DND-41 (cell line): ENCODE data around the gene ACSS1.

ENCODE experiments used
- ATAC-seq: fragments of 200-7000 bp; cut with Tn5 transposase; 3 replicates; pipeline ENCODE4 v1.9.1; 2021; ENCODE audit warnings: low read depth; ENCODE audit not compliant: insufficient read depth
- DNase-seq: peaks from one replicate; pipeline ENCODE4 v3.0.0-alpha.2; 2020
- H2AFZ ChIP-seq: 2 replicates; pipeline ENCODE4 v1.6.0; 2012; ENCODE audit warnings: low read depth, low read length
- H3K27ac ChIP-seq: 2 replicates; pipeline ENCODE4 v1.5.1; 2012; ENCODE audit warnings: low read length, inconsistent platforms
- H3K27me3 ChIP-seq: fragments of 200-600 bp; sonication (generic); 2 replicates; pipeline ENCODE4 v1.6.0; 2012; ENCODE audit warnings: low read length, mild to moderate bottlenecking, inconsistent platforms; ENCODE audit not compliant: insufficient read depth, poor library complexity
- H3K36me3 ChIP-seq: 2 replicates; pipeline ENCODE4 v1.5.1; 2012; ENCODE audit warnings: low read length, inconsistent platforms; ENCODE audit not compliant: insufficient read depth
- H3K4me1 ChIP-seq: 2 replicates; pipeline ENCODE4 v1.5.1; 2012; ENCODE audit warnings: mild to moderate bottlenecking, low read length; ENCODE audit not compliant: insufficient read depth
- H3K4me2 ChIP-seq: 2 replicates; pipeline ENCODE4 v1.6.0; 2012; ENCODE audit warnings: mild to moderate bottlenecking, moderate library complexity, low read length, inconsistent platforms; ENCODE audit not compliant: insufficient read depth
- H3K4me3 ChIP-seq, 2 experiments: fragments of 200-600 bp in 1 of 2; shearing (Covaris generic) in 1 of 2; 2 replicates each; pipeline ENCODE4 v1.5.1; 2012 to 2016; ENCODE audit warnings: inconsistent platforms in 2 of 2, low read length in 2 of 2, mild to moderate bottlenecking in 2 of 2, low read depth in 1 of 2, moderate library complexity in 1 of 2
- H3K79me2 ChIP-seq: 2 replicates; pipeline ENCODE4 v1.6.0; 2012; ENCODE audit warnings: low read length, inconsistent platforms; ENCODE audit not compliant: insufficient read depth
- H3K9ac ChIP-seq: 2 replicates; pipeline ENCODE4 v1.6.0; 2012; ENCODE audit warnings: low read depth, mild to moderate bottlenecking, inconsistent platforms, low read length, moderate library complexity
- H3K9me3 ChIP-seq: 2 replicates; pipeline ENCODE4 v1.5.1; 2012; ENCODE audit warnings: low read length, moderate library complexity, mild to moderate bottlenecking, inconsistent platforms; ENCODE audit not compliant: insufficient read depth, severe bottlenecking
- H4K20me1 ChIP-seq: 2 replicates; pipeline ENCODE4 v1.6.0; 2012; ENCODE audit warnings: low read length; ENCODE audit not compliant: insufficient read depth
- CTCF ChIP-seq: IDR thresholded peaks from 2 replicates; pipeline ENCODE4 v1.5.1; 2012; ENCODE audit warnings: borderline replicate concordance, low read length, moderate library complexity, mild to moderate bottlenecking; ENCODE audit not compliant: poor library complexity, severe bottlenecking; ENCODE audit errors: extremely low read depth
- EZH2 ChIP-seq: IDR thresholded peaks from 3 replicates; pipeline ENCODE4 v1.6.1; 2012; ENCODE audit warnings: borderline replicate concordance, low read depth, mild to moderate bottlenecking, moderate library complexity, low read length, inconsistent platforms; ENCODE audit not compliant: severe bottlenecking

Gene ACSS1

GRCh38 chr20:24978513-24978912 is 79.4 kb downstream of the ACSS1 start:
- H3K79me2 ChIP-seq = peaks cover 57% of the 10 kb centered on the region
- H3K27ac ChIP-seq = no peak overlapping the region
- H3K9me3 ChIP-seq = peaks cover 7% of the 10 kb centered on the region
- no peak overlapping the region for H2AFZ ChIP-seq
- no peaks in the 10 kb centered on the region for H3K27me3 ChIP-seq
- H3K4me1 ChIP-seq = no peaks in the 10 kb centered on the region
- H3K4me3 ChIP-seq = no peak overlapping the region
- H4K20me1 ChIP-seq = peaks cover 7% of the 10 kb centered on the region; the same call in 1 of the 2 replicates
- no peak overlapping the region for H3K9ac ChIP-seq
- no peak for ATAC-seq
- DNase-seq = peak; percentile 2
- H3K4me2 ChIP-seq = no peak overlapping the region
- peaks cover 85% of the 10 kb centered on the region for H3K36me3 ChIP-seq
- no peak for TF ChIP-seq EZH2
- no peak for TF ChIP-seq CTCF

GRCh38 chr20:24977797-24978196 is 80.1 kb downstream of the ACSS1 start:
- Histone ChIP-seq H3K4me3 (no peak overlapping the region), H3K79me2 (peaks cover 50% of the 10 kb centered on the region), H3K27ac (no peak overlapping the region), H3K4me2 (no peak overlapping the region), H3K9ac (no peak overlapping the region), H3K9me3 (peaks cover 7% of the 10 kb centered on the region), H3K27me3 (no peaks in the 10 kb centered on the region), H3K36me3 (peaks cover 85% of the 10 kb centered on the region), H4K20me1 (peaks cover 10% of the 10 kb centered on the region; the same call in 1 of the 2 replicates), H3K4me1 (no peaks in the 10 kb centered on the region), H2AFZ (no peak overlapping the region)
- TF ChIP-seq CTCF (no peak), EZH2 (no peak)
- ATAC-seq (no peak), DNase-seq (peak; percentile 1)

GRCh38 chr20:24977336-24977735 is 80.6 kb downstream of the ACSS1 start:
- H3K9me3 ChIP-seq = peaks cover 7% of the 10 kb centered on the region
- H3K36me3 ChIP-seq = peaks cover 86% of the 10 kb centered on the region
- H3K4me1 ChIP-seq = no peaks in the 10 kb centered on the region
- no peak for TF ChIP-seq EZH2
- no peak for TF ChIP-seq CTCF
- DNase-seq (peak; percentile 2), ATAC-seq (no peak)
- peaks cover 46% of the 10 kb centered on the region for H3K79me2 ChIP-seq
- H3K9ac ChIP-seq = no peak overlapping the region
- H4K20me1 ChIP-seq = peaks cover 10% of the 10 kb centered on the region; the same call in 1 of the 2 replicates
- H2AFZ ChIP-seq = no peak overlapping the region
- no peak overlapping the region for H3K4me2 ChIP-seq
- no peaks in the 10 kb centered on the region for H3K27me3 ChIP-seq
- no peak overlapping the region for H3K27ac ChIP-seq
- no peak overlapping the region for H3K4me3 ChIP-seq

GRCh38 chr20:24972341-24972740 is 85.6 kb downstream of the ACSS1 start:
- TF ChIP-seq EZH2 (no peak), CTCF (no peak)
- Histone ChIP-seq H3K27me3 (no peaks in the 10 kb centered on the region), H3K27ac (no peak overlapping the region), H3K4me1 (no peaks in the 10 kb centered on the region), H4K20me1 (peaks cover 3% of the 10 kb centered on the region; the same call in 1 of the 2 replicates), H3K9me3 (no peaks in the 10 kb centered on the region), H2AFZ (no peak overlapping the region), H3K4me3 (no peak overlapping the region), H3K79me2 (peaks cover 9% of the 10 kb centered on the region; the same call in 1 of the 2 replicates), H3K9ac (no peak overlapping the region), H3K4me2 (no peak overlapping the region), H3K36me3 (peaks cover 86% of the 10 kb centered on the region)
- DNase-seq = no peak
- ATAC-seq = no peak
